ENCODE results near the gene KITLG. TPM values are rescaled to one million over a fixed set of nuclear protein-coding genes. Genes with fewer than 3 reads are reported as not detected.
"Not testable (repeated sequence)": the region's sequence is repeated elsewhere in the genome, so short reads cannot be mapped to it uniquely, and the experiment has no call there.

Gene KITLG
- 1.7 to 3.8 TPM (median 3.7 TPM) in 3 replicates for total RNA-seq
- long read RNA-seq, full-length matches to known transcripts, result 3 of 3 reads
- long read RNA-seq, partial matches to known transcripts, result 0 of 3 reads
- long read RNA-seq, other reads (novel, unspliced or antisense), result 0 of 3 reads

GRCh38 chr12:88580051-88580871 is at the start of gene KITLG:
KITLG (minus strand) TSS chr12:88580471; CDS start chr12:88580278, 193 bp downstream.
- Mint-ChIP-seq H3K4me3 (ENCODE audit: unreplicated experiment) (peak within 1 kb of the TSS; percentile 98), H3K27me3 (ENCODE audit: low read depth) (no peaks in the 10 kb centered on the region), H3K27ac (ENCODE audit: unreplicated experiment) (peak within 1 kb of the TSS; percentile 90), H3K9me3 (ENCODE audit: low read depth) (peaks cover under 1% of the 10 kb centered on the region), H3K4me1 (ENCODE audit: low read depth) (peaks cover 21% of the 10 kb centered on the region), H3K36me3 (ENCODE audit: low read depth) (no peaks in the 10 kb centered on the region)
- peak; percentile 91 for DNase-seq (ENCODE audit: low spot score)
- TF ChIP-seq CTCF (IDR thresholded peaks at IDR 0.05), result peak; percentile 65

GRCh38 chr12:88628856-88629509 is 48.7 kb upstream of the KITLG start:
- Mint-ChIP-seq H3K36me3 (ENCODE audit: low read depth) (no peaks in the 10 kb centered on the region), H3K4me3 (ENCODE audit: unreplicated experiment) (no peak overlapping the region), H3K27me3 (ENCODE audit: low read depth) (no peaks in the 10 kb centered on the region), H3K4me1 (ENCODE audit: low read depth) (no peaks in the 10 kb centered on the region), H3K27ac (ENCODE audit: unreplicated experiment) (no peak overlapping the region), H3K9me3 (ENCODE audit: low read depth) (peaks cover 2% of the 10 kb centered on the region)
- TF ChIP-seq CTCF (IDR thresholded peaks at IDR 0.05), result no peak
- no peak for DNase-seq (ENCODE audit: low spot score)

- not testable (repeated sequence) for DNase-seq (ENCODE audit: low spot score); H3K9me3 Mint-ChIP-seq (ENCODE audit: low read depth); H3K36me3 Mint-ChIP-seq (ENCODE audit: low read depth); H3K4me1 Mint-ChIP-seq (ENCODE audit: low read depth); H3K27ac Mint-ChIP-seq (ENCODE audit: unreplicated experiment); H3K4me3 Mint-ChIP-seq (ENCODE audit: unreplicated experiment); H3K27me3 Mint-ChIP-seq (ENCODE audit: low read depth)
These were observed 47.8 kb upstream of the KITLG start for GRCh38 chr12:88628035-88628434.

- H3K4me3 Mint-ChIP-seq (ENCODE audit: unreplicated experiment), result no peak overlapping the region
- no peak overlapping the region for H3K27ac Mint-ChIP-seq (ENCODE audit: unreplicated experiment)
- peaks cover 2% of the 10 kb centered on the region for H3K9me3 Mint-ChIP-seq (ENCODE audit: low read depth)
- H3K36me3 Mint-ChIP-seq (ENCODE audit: low read depth), result no peaks in the 10 kb centered on the region
- no peak for DNase-seq (ENCODE audit: low spot score)
- no peaks in the 10 kb centered on the region for H3K4me1 Mint-ChIP-seq (ENCODE audit: low read depth)
- no peak for TF ChIP-seq CTCF (IDR thresholded peaks at IDR 0.05)
- H3K27me3 Mint-ChIP-seq (ENCODE audit: low read depth), result no peaks in the 10 kb centered on the region
These were observed 47.2 kb upstream of the KITLG start for GRCh38 chr12:88627501-88627900.

GRCh38 chr12:88625356-88625755 is 45.1 kb upstream of the KITLG start:
- TF ChIP-seq CTCF (IDR thresholded peaks at IDR 0.05), result no peak
- peaks cover 4% of the 10 kb centered on the region for H3K36me3 Mint-ChIP-seq (ENCODE audit: low read depth)
- H3K4me3 Mint-ChIP-seq (ENCODE audit: unreplicated experiment), result no peak overlapping the region
- no peaks in the 10 kb centered on the region for H3K27me3 Mint-ChIP-seq (ENCODE audit: low read depth)
- peaks cover 6% of the 10 kb centered on the region for H3K9me3 Mint-ChIP-seq (ENCODE audit: low read depth)
- no peak overlapping the region for H3K27ac Mint-ChIP-seq (ENCODE audit: unreplicated experiment)
- H3K4me1 Mint-ChIP-seq (ENCODE audit: low read depth), result no peaks in the 10 kb centered on the region
- no peak for DNase-seq (ENCODE audit: low spot score)

Measured in chondrocyte (in vitro differentiated cells).